GM12878 (cell line): Measurements from ENCODE around the gene ST6GALNAC3. TPM values are rescaled to one million over a fixed set of nuclear protein-coding genes. Genes with fewer than 3 reads are reported as not detected.

Source experiments
- ATAC-seq: fragments of 200-7000 bp; cut with Tn5 transposase; 3 replicates; pipeline ENCODE4 v1.9.1; 2020; ENCODE audit warnings: mild to moderate bottlenecking, moderate library complexity
- BruUV-seq: library from RNA; stranded (reverse); fragments of 400-500 nt; replicated peaks from 2 replicates; lab custom pipeline; 2021; lab: Mats Ljungman, UMichigan
- CTCF ChIA-PET: fragments of 300-600 bp; sonication (Branson Sonifier 250); formaldehyde crosslinking; extraction: SDS; loops from one replicate; lab custom pipeline; 2021; ENCODE audit warnings: inconsistent platforms; lab: Yijun Ruan, JAX
- POLR2A ChIA-PET: fragments of 350-600 bp; formaldehyde crosslinking; extraction: SDS; loops from one replicate; lab custom pipeline; 2021; ENCODE audit warnings: inconsistent platforms; lab: Charles Lee
- RAD21 ChIA-PET: fragments of 300-600 bp; sonication (Branson Sonifier 250); formaldehyde crosslinking; loops from one replicate; lab custom pipeline; 2023; ENCODE audit warnings: antibody characterized with exemption; ENCODE audit not compliant: unreplicated experiment; lab: Charles Lee
- SMC1A ChIA-PET: fragments of 300-600 bp; sonication (Branson Sonifier 250); formaldehyde crosslinking; loops from one replicate; lab custom pipeline; 2023; ENCODE audit not compliant: unreplicated experiment, uncharacterized antibody; lab: Charles Lee
- DNase-seq: peaks from one replicate; pipeline ENCODE4 v3.0.0-alpha.2; 2011; ENCODE audit warnings: low read depth, low spot score
- FAIRE-seq: peaks from 3 replicates; lab custom pipeline; 2011; peaks lifted over from hg19 to GRCh38; lab: Jason Lieb, UNC
- H2AFZ ChIP-seq: 2 replicates; pipeline ENCODE4 v1.6.0; 2011; ENCODE audit warnings: low read depth, low read length, control low read depth; ENCODE audit not compliant: control insufficient read depth
- H3K27ac ChIP-seq: 2 replicates; pipeline ENCODE4 v1.5.1; 2011; ENCODE audit warnings: control low read depth; ENCODE audit not compliant: control insufficient read depth, insufficient read depth
- H3K27me3 ChIP-seq, 2 experiments: replicated peaks in 1 of 2; 2 replicates each; pipeline versions ENCODE4 v1.6.0 to v1.6.1; 2011; ENCODE audit warnings: low read length in 1 of 2; ENCODE audit not compliant: control insufficient read depth in 2 of 2, insufficient read depth in 2 of 2
- H3K36me3 ChIP-seq, 2 experiments: 2 replicates each; pipeline ENCODE4 v1.5.1; 2011; ENCODE audit warnings: low read length in 1 of 2; ENCODE audit not compliant: control insufficient read depth in 2 of 2, insufficient read depth in 2 of 2
- H3K4me1 ChIP-seq: 2 replicates; pipeline ENCODE4 v1.6.1; 2011; ENCODE audit warnings: mild to moderate bottlenecking, low read length, moderate library complexity, mixed read lengths; ENCODE audit not compliant: control insufficient read depth, insufficient read depth
- H3K4me2 ChIP-seq: 2 replicates; pipeline ENCODE4 v1.6.0; 2011; ENCODE audit warnings: control low read depth; ENCODE audit not compliant: control insufficient read depth, insufficient read depth
- H3K4me3 ChIP-seq: fragments of 200-600 bp; sonication (generic); 2 replicates; pipeline ENCODE4 v1.5.1; 2016
- H3K79me2 ChIP-seq: 2 replicates; pipeline ENCODE4 v1.6.0; 2011; ENCODE audit warnings: low read length; ENCODE audit not compliant: control insufficient read depth, insufficient read depth
- H3K9ac ChIP-seq: 2 replicates; pipeline ENCODE4 v1.8.0; 2011; ENCODE audit warnings: low read length, control low read depth, mixed read lengths; ENCODE audit not compliant: control insufficient read depth, insufficient read depth
- H3K9me3 ChIP-seq: replicated peaks from 3 replicates; pipeline ENCODE4 v1.5.1; 2011; ENCODE audit warnings: mild to moderate bottlenecking, low read length; ENCODE audit not compliant: control insufficient read depth, insufficient read depth
- H4K20me1 ChIP-seq: 2 replicates; pipeline ENCODE4 v1.6.0; 2011; ENCODE audit not compliant: control insufficient read depth, insufficient read depth
- CHD4 ChIP-seq: fragments of 200-600 bp; sonication (generic); IDR thresholded peaks from 2 replicates; pipeline ENCODE4 v1.6.1; 2016; ENCODE audit warnings: mild to moderate bottlenecking
- KAT2A ChIP-seq: conservative IDR thresholded peaks from 2 replicates; pipeline ENCODE4 v1.6.1; 2011; ENCODE audit warnings: low read depth, low read length; ENCODE audit not compliant: control insufficient read depth
- MTA3 ChIP-seq: IDR thresholded peaks from 2 replicates; pipeline ENCODE4 v1.6.1; 2012; ENCODE audit warnings: low read length, inconsistent platforms, borderline replicate concordance
- PBX3 ChIP-seq: IDR thresholded peaks from 2 replicates; pipeline ENCODE4 v1.6.1; 2011; ENCODE audit warnings: mild to moderate bottlenecking, low read depth, low read length, moderate library complexity; ENCODE audit not compliant: insufficient replicate concordance
- PKNOX1 ChIP-seq: fragments of 450-650 bp; IDR thresholded peaks from 2 replicates; pipeline ENCODE4 v1.6.1; 2016; ENCODE audit warnings: mild to moderate bottlenecking
- POLR2AphosphoS5 ChIP-seq: IDR thresholded peaks from 2 replicates; pipeline ENCODE4 v1.6.1; 2011; ENCODE audit warnings: mild to moderate bottlenecking, low read length, inconsistent platforms
- RAD21 ChIP-seq: IDR thresholded peaks from 2 replicates; pipeline ENCODE4 v1.6.1; 2011; ENCODE audit warnings: mild to moderate bottlenecking, low read depth, low read length, moderate library complexity; ENCODE audit not compliant: insufficient read depth
- RBBP5 ChIP-seq: fragments of 200-600 bp; sonication (generic); conservative IDR thresholded peaks from 2 replicates; pipeline ENCODE4 v1.6.1; 2016
- REST ChIP-seq: IDR thresholded peaks from 2 replicates; pipeline ENCODE4 v1.6.1; 2012; ENCODE audit warnings: mild to moderate bottlenecking, low read depth, low read length
- SREBF2 ChIP-seq: IDR thresholded peaks from 2 replicates; pipeline ENCODE4 v1.6.1; 2012; ENCODE audit warnings: mild to moderate bottlenecking, low read length
- USF1 ChIP-seq: IDR thresholded peaks from 2 replicates; pipeline ENCODE4 v1.6.1; 2011; ENCODE audit warnings: borderline replicate concordance, low read depth, mild to moderate bottlenecking, moderate library complexity, mixed read lengths, low read length; ENCODE audit not compliant: insufficient read depth; ENCODE audit errors: extremely low read length
- ZNF24 ChIP-seq: fragments of 450-650 bp; IDR thresholded peaks from 2 replicates; pipeline ENCODE4 v1.6.1; 2017; ENCODE audit warnings: antibody characterized with exemption, mild to moderate bottlenecking
- ZNF592 ChIP-seq: fragments of 450-650 bp; IDR thresholded peaks from 2 replicates; pipeline ENCODE4 v1.6.1; 2017; ENCODE audit warnings: mild to moderate bottlenecking, moderate library complexity
- ZZZ3 ChIP-seq: IDR thresholded peaks from 2 replicates; pipeline ENCODE4 v1.6.1; 2011; ENCODE audit warnings: low read depth; ENCODE audit not compliant: control insufficient read depth, insufficient read length
- WGBS: methylation state at CpG from one replicate; pipeline ENCODE4 v1.1.6; 2016; ENCODE audit warnings: low lambda C conversion rate; ENCODE audit not compliant: insufficient replicate concordance, insufficient coverage; ENCODE audit errors: missing lambda C conversion rate; 5-methylcytosine and 5-hydroxymethylcytosine counted together
- in situ Hi-C: fragments of 300-500 bp; cut with MboI; formaldehyde crosslinking; loops from 9 replicates; pipeline ENCODE4 v1.14.3; 2018; ENCODE audit warnings: mixed read lengths
- intact Hi-C: fragments of 100-400 bp; cut with micrococcal nuclease; formaldehyde crosslinking; loops from one replicate; pipeline ENCODE4 v1.14.2; 2022; ENCODE audit not compliant: unreplicated experiment
- polyA plus RNA-seq, 11 experiments: library from polyadenylated mRNA; depleted of rRNA in 4 of 11; unstranded in 6 of 11; stranded (reverse) in 5 of 11; fragments of >200 nt; fragmentation: Nextera tagmentation in 4 of 11; fragmentation: Illumina TruSeq in 1 of 11; extraction: Ambion mirVana in 4 of 11; extraction: Trizol in 1 of 11; gene quantifications; 1 replicate in 1 of 11; 2 replicates in 10 of 11; pipeline versions ENCODE4 v1.2.1 to v1.2.3, GENCODE V29; 2011 to 2016; ENCODE audit warnings: inconsistent platforms in 2 of 11, missing spikeins in 2 of 11, low read depth in 1 of 11
- total RNA-seq, 4 experiments: library from RNA; depleted of rRNA in 3 of 4; stranded (reverse); fragments of >200 nt in 3 of 4; fragmentation: Illumina TruSeq in 1 of 4; extraction: Trizol in 1 of 4; gene quantifications; 2 replicates each; pipeline versions ENCODE4 v1.2.1 to v1.2.3, GENCODE V29; 2013 to 2021

Gene ST6GALNAC3
- total and polyA plus RNA-seq, 10 of the 15 experiments (the other 5 are each of a cell fraction or from before 2014, with no cell fraction given) = 0.04 to 0.68 (median 0.18) TPM; not detected in 3

GRCh38 chr1:76426606-76427005, 352.1 kb downstream of the ST6GALNAC3 start:
- ChIA-PET CTCF (no interaction called here), RAD21 (no interaction called here), SMC1A (interaction anchor here (1.5 to 2.4 kb wide), 3 partner anchors 12 to 37 kb away, joined by 4 to 7 read pairs (median 5); no protein-coding TSS in a partner anchor), POLR2A (no interaction called here)
- ATAC-seq (no peak), FAIRE-seq (no peak), DNase-seq (no peak)
- no peak overlapping the region for H2AFZ ChIP-seq
- H3K27me3 ChIP-seq = no peaks in the 10 kb centered on the region
- no peaks in the 10 kb centered on the region for H3K79me2 ChIP-seq
- H3K9me3 ChIP-seq = no peaks in the 10 kb centered on the region
- H3K36me3 ChIP-seq = no peaks in the 10 kb centered on the region
- intact Hi-C loops = no loop called here
- in situ Hi-C loops = no loop called here
- H3K9ac ChIP-seq = no peak overlapping the region
- 100% methylated on average over 4 of the region's 4 CpGs for WGBS
- H3K4me3 ChIP-seq = no peak overlapping the region
- H3K27ac ChIP-seq = no peak overlapping the region
- no peaks in the 10 kb centered on the region for H4K20me1 ChIP-seq
- H3K4me1 ChIP-seq = no peaks in the 10 kb centered on the region
- no TSS peak for BruUV-seq
- H3K4me2 ChIP-seq = no peak overlapping the region
- TF ChIP-seq USF1 = no peak
- no peak for TF ChIP-seq REST
- TF ChIP-seq ZNF592 = no peak
- no peak for TF ChIP-seq MTA3
- TF ChIP-seq SREBF2 = no peak
- no peak for TF ChIP-seq POLR2AphosphoS5
- no peak for TF ChIP-seq RBBP5
- no peak for TF ChIP-seq ZNF24
- TF ChIP-seq CHD4 = no peak
- no peak for TF ChIP-seq KAT2A
- TF ChIP-seq PKNOX1 = no peak
- TF ChIP-seq RAD21 = no peak
- TF ChIP-seq PBX3 = no peak
- TF ChIP-seq ZZZ3 = no peak
